Measurements from ENCODE around the gene C1QTNF8. TPM values are rescaled to one million over a fixed set of nuclear protein-coding genes. Genes with fewer than 3 reads are reported as not detected.
A peak's percentile ranks its signal among the peaks of the same experiment; 100 is the strongest.

Gene C1QTNF8
- total and polyA plus RNA-seq, 2 of the 13 experiments (the other 11 are each of a cell fraction or from before 2014, with no cell fraction given), result 0.09 TPM; not detected in 1

DNA sequence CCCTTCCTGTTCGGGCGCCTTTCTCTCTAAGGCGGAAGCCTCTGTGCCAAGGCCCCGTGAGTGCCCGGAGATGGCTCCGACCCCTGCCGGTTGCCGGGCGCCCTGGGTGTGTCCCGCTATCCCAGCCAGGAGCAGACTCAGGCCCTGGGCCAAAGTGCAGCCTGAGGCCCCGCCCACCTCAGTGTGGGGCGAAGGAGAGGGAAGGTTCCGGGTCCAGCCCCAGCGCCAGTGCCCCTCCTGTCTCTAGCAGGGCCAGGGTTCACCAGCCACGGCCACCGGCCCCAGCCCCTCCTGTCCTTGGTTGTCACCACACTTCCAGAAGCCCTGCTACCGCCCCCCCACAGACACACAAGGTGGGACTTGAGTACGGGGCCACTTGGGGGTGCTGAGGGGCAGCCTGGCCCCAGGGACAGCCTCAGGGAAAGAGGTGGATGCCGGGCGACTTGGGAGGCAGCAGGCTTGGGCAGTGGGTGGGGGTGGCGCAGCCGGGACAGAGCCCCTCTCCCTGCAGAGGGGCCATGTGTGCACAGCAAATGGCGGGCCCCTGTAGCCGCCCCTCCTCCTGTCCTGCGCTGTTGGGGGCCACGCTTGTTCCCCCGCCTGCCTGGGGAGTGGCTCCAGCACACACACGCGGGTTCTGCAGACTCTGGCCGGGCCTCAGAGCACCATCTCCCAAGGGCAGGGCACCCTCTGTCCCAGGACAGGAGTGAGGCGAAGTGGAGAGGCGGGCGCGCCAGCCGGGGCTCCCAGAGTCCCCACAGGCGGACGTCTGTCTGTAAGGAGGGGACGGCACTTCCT, 6.0 kb downstream of the C1QTNF8 start (continued):
- TF ChIP-seq, protein P1, sequence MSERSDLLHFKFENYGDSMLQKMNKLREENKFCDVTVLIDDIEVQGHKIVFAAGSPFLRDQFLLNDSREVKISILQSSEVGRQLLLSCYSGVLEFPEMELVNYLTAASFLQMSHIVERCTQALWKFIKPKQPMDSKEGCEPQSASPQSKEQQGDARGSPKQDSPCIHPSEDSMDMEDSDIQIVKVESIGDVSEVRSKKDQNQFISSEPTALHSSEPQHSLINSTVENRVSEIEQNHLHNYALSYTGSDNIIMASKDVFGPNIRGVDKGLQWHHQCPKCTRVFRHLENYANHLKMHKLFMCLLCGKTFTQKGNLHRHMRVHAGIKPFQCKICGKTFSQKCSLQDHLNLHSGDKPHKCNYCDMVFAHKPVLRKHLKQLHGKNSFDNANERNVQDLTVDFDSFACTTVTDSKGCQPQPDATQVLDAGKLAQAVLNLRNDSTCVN (CRISPR knock-in tag; IDR thresholded peaks at IDR 0.05; ENCODE audit: borderline replicate concordance), result no peak; the same call in 1 of the 2 replicates
- TF ChIP-seq NFE2L1 (CRISPR knock-in tag; IDR thresholded peaks at IDR 0.05; ENCODE audit: borderline replicate concordance), result no peak
- TF ChIP-seq ZBTB7A (CRISPR knock-in tag; IDR thresholded peaks at IDR 0.05), result peak; percentile 80; the same call in 1 of the 2 replicates
- peak; percentile 94 for TF ChIP-seq SP5 (CRISPR knock-in tag; IDR thresholded peaks at IDR 0.05; ENCODE audit: borderline replicate concordance, low read depth)
- TF ChIP-seq JUNB (CRISPR knock-in tag; IDR thresholded peaks at IDR 0.05; ENCODE audit: borderline replicate concordance), result no peak
- TF ChIP-seq SIX1 (CRISPR knock-in tag; IDR thresholded peaks at IDR 0.05; ENCODE audit: borderline replicate concordance), result no peak
- TF ChIP-seq, protein P2, sequence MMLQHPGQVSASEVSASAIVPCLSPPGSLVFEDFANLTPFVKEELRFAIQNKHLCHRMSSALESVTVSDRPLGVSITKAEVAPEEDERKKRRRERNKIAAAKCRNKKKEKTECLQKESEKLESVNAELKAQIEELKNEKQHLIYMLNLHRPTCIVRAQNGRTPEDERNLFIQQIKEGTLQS (CRISPR knock-in tag; IDR thresholded peaks at IDR 0.05), result peak; percentile 11; the same call in 1 of the 2 replicates
- TF ChIP-seq, protein P3, sequence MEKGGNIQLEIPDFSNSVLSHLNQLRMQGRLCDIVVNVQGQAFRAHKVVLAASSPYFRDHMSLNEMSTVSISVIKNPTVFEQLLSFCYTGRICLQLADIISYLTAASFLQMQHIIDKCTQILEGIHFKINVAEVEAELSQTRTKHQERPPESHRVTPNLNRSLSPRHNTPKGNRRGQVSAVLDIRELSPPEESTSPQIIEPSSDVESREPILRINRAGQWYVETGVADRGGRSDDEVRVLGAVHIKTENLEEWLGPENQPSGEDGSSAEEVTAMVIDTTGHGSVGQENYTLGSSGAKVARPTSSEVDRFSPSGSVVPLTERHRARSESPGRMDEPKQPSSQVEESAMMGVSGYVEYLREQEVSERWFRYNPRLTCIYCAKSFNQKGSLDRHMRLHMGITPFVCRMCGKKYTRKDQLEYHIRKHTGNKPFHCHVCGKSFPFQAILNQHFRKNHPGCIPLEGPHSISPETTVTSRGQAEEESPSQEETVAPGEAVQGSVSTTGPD (CRISPR knock-in tag; IDR thresholded peaks at IDR 0.05), result peak; percentile 80; the same call in 1 of the 2 replicates
- TF ChIP-seq, protein P4, sequence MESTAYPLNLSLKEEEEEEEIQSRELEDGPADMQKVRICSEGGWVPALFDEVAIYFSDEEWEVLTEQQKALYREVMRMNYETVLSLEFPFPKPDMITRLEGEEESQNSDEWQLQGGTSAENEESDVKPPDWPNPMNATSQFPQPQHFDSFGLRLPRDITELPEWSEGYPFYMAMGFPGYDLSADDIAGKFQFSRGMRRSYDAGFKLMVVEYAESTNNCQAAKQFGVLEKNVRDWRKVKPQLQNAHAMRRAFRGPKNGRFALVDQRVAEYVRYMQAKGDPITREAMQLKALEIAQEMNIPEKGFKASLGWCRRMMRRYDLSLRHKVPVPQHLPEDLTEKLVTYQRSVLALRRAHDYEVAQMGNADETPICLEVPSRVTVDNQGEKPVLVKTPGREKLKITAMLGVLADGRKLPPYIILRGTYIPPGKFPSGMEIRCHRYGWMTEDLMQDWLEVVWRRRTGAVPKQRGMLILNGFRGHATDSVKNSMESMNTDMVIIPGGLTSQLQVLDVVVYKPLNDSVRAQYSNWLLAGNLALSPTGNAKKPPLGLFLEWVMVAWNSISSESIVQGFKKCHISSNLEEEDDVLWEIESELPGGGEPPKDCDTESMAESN (CRISPR knock-in tag; conservative IDR thresholded peaks at IDR 0.05), result 0 out of 2 replicates have a peak, but pooled peaks have one; percentile 30
- peak; percentile 77; the same call in 1 of the 2 replicates for TF ChIP-seq GTF3A (CRISPR knock-in tag; conservative IDR thresholded peaks at IDR 0.05)
- peak; percentile 64; the same call in 1 of the 2 replicates for TF ChIP-seq PPARG (CRISPR knock-in tag; conservative IDR thresholded peaks at IDR 0.05)
- TF ChIP-seq HIVEP1 (CRISPR knock-in tag; IDR thresholded peaks at IDR 0.05), result peak; percentile 76
- TF ChIP-seq ZFP41 (CRISPR knock-in tag; IDR thresholded peaks at IDR 0.05; ENCODE audit: borderline replicate concordance), result no peak
- no peak for TF ChIP-seq ARNT2 (CRISPR knock-in tag; IDR thresholded peaks at IDR 0.05; ENCODE audit: low read depth)
- TF ChIP-seq WIZ (CRISPR knock-in tag; IDR thresholded peaks at IDR 0.05), result peak; percentile 77; the same call in 1 of the 2 replicates
- no peak for TF ChIP-seq ZNF652 (CRISPR knock-in tag; IDR thresholded peaks at IDR 0.05; ENCODE audit: borderline replicate concordance, low read depth)
- TF ChIP-seq, protein P5, sequence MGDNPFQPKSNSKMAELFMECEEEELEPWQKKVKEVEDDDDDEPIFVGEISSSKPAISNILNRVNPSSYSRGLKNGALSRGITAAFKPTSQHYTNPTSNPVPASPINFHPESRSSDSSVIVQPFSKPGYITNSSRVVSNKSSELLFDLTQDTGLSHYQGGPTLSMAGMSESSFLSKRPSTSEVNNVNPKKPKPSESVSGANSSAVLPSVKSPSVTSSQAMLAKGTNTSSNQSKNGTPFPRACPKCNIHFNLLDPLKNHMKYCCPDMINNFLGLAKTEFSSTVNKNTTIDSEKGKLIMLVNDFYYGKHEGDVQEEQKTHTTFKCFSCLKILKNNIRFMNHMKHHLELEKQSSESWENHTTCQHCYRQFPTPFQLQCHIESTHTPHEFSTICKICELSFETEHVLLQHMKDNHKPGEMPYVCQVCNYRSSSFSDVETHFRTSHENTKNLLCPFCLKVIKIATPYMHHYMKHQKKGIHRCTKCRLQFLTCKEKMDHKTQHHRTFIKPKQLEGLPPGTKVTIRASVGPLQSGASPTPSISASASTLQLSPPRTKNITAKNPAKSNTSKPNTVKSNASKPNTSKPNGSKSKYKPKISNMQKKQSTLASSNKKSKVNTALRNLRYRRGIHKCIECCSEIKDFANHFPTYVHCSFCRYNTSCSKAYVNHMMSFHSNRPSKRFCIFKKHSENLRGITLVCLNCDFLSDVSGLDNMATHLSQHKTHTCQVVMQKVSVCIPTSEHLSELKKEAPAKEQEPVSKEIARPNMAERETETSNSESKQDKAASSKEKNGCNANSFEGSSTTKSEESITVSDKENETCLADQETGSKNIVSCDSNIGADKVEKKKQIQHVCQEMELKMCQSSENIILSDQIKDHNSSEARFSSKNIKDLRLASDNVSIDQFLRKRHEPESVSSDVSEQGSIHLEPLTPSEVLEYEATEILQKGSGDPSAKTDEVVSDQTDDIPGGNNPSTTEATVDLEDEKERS (CRISPR knock-in tag; IDR thresholded peaks at IDR 0.05), result no peak
- TF ChIP-seq, protein P6, sequence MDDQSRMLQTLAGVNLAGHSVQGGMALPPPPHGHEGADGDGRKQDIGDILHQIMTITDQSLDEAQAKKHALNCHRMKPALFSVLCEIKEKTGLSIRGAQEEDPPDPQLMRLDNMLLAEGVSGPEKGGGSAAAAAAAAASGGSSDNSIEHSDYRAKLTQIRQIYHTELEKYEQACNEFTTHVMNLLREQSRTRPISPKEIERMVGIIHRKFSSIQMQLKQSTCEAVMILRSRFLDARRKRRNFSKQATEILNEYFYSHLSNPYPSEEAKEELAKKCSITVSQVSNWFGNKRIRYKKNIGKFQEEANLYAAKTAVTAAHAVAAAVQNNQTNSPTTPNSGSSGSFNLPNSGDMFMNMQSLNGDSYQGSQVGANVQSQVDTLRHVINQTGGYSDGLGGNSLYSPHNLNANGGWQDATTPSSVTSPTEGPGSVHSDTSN (CRISPR knock-in tag; IDR thresholded peaks at IDR 0.05; ENCODE audit: borderline replicate concordance), result no peak
- TF ChIP-seq ERF (CRISPR knock-in tag; IDR thresholded peaks at IDR 0.05), result peak; percentile 78; the same call in 1 of the 2 replicates
